CMK (cell line): ENCODE results near the gene MAEA.

Experiments
- DNase-seq: peaks from one replicate; pipeline ENCODE4 v3.0.0-alpha.2; 2010; ENCODE audit warnings: low read depth

Gene MAEA

DNA sequence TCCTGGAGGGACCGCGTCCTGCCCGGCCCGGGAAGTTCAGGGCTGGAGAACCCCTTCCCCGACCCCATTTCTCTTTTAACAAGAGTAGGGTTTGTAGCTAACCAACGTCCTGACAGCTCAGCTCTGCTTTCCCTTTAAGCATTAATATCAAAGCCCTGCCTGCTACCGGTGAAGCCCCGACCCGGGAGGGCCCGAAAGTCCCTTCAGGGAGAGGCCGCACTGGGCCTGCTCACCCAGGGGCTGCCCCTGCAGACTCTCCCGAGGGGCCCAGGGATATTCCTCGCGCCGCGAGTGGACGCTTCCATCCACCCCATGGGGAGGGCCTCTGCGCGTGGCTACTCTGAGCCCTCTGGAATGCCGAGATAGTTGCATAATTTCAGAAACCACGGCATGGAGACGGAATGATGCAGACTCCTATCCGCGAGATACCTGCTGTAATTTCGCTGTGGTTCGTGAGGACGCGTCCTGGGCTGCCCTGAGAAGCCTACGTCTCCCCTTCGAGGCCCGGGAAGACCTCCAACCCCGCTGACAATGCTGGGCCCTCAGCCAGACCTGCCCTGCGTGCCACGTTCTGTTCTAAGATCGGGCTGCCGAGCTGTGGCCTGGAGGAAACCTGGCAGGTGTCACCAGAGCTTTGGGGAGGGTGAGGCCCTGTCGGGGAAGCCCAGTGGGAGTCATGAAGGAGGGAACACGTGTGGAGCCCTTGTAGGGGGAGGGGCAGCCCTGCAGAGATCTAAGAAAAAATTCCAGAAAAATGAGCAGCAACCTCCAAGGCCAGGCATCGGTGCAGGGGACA lies 39.8 kb upstream of the MAEA start:
- DNase-seq = no peak

DNA sequence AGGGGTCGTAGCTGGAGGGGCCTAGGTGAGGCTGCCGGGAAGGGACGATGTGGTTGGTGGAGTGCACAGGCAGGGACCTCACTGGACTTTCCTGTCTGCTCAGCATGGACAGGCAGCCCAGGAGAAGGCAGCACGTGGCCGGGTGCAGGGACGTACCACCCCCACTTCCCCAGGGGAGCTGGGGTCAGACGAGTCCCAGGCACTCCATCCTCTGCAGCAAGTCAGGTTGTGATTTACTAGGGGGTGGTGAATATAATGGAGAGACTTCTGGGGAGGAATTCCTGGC lies 39.2 kb upstream of the MAEA start:
- DNase-seq = no peak

- no peak for DNase-seq
Measured at GRCh38 chr4:1250921-1251772, 38.5 kb upstream of the MAEA start.

DNA sequence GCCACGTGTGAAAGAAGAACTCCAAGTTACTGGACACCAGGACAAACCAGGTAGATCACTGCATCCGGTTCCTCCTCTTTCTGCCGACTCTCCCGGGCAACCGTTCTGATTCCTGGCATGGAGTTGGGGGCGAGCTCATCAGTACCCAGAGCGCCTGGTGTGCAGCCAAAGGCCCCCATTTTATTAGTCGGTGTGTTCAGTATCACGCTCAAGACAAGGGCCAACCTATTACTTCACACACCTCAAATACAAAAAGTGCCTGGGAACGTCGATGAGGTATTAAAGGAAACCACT lies 38.0 kb upstream of the MAEA start:
- no peak for DNase-seq

DNA sequence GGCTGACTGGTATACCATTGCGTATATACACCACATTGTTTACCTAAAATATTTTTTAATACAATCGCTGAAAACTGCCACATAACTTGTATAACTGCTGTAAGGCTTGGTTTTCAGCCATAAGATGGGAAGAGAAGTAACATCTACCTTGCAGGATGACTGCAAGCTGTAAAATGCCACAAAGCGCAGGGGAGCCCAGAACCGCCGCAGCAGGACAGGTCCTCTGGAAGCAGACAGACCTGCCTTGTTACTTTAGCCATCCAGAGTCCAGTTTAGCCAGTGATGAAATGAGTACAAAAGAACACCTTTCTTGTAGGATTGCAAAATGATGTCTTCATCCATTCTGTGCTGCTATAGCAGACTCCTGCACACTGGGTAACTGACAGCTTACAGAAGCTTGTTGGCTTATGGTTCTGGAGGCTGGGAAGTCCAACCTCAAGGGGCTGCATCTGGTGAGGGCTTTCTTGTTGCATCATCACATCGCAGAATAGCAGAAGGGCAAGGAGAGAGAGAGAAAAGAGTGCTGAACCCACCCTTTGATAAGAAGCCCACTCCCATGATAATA lies 36.7 kb upstream of the MAEA start:
- DNase-seq = no peak

DNA sequence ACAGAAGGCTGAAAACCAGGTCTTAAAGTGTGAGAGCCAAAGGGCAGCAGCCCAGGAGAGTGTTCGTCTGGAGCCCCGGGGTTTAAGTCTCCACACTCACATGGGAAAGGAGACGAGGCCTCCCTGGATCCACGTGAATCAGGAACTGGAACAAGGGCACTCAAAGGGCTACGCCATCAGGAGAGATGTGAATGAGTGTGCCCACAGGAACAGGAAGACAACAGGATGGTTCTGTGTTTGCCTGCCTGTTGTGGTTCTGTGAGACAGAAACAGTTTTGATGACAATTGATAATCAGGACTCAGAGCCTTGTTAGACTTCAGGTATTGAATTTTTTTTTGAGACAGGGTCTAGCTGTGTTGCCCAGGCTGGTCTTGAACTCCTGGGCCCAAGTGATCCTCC lies 35.9 kb upstream of the MAEA start:
- no peak for DNase-seq

DNA sequence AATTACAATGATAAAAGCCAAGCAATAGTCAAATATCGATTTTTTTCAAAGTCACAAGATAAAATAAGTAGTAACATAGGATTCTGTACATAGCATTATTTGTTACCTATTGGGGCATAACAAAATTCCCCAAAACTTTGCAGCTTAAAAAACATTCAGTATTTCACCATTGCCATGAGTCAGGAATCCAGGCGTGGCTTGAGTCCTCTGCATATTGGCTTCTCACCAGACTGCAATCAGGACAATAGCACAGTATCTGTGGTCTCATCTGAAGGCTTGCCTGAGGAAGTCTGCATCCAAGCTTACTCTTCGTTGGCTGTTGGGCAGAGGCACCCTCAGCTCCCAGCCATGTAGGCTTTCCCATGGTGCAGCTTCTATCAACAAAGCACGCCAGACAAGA lies 34.5 kb upstream of the MAEA start:
- DNase-seq = no peak

- no peak for DNase-seq
Measured at GRCh38 chr4:1255699-1256098, 34.0 kb upstream of the MAEA start.

DNA sequence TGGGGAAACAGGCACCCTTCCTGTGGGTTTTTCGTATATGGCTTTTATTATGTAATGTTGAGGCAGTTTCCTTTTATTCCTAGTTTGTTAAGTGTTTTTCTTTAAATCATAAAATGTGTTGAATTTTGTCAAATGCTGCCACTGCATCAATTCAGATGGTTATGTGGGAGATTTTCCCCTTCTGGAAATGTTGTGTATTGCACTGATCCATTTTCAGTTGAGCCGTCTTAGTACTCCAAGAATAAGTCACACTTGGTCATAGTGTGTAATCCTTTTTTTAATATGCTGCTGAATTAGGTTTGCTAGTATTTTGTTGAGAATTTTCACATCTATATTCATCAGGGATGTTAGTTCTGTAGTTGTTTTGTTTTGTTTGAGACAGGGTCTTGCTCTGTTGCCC lies 31.2 kb upstream of the MAEA start:
- no peak for DNase-seq

GRCh38 chr4:1259966-1260365 lies 29.7 kb upstream of the MAEA start:
- DNase-seq = no peak

- DNase-seq = no peak
Measured at GRCh38 chr4:1260418-1261106, 29.1 kb upstream of the MAEA start.

- DNase-seq = no peak
Measured at GRCh38 chr4:1261107-1261928, 28.4 kb upstream of the MAEA start.

- DNase-seq = no peak
Measured at GRCh38 chr4:1264942-1265341, 24.7 kb upstream of the MAEA start.

GRCh38 chr4:1265351-1265750 lies 24.3 kb upstream of the MAEA start:
- DNase-seq = no peak

DNA sequence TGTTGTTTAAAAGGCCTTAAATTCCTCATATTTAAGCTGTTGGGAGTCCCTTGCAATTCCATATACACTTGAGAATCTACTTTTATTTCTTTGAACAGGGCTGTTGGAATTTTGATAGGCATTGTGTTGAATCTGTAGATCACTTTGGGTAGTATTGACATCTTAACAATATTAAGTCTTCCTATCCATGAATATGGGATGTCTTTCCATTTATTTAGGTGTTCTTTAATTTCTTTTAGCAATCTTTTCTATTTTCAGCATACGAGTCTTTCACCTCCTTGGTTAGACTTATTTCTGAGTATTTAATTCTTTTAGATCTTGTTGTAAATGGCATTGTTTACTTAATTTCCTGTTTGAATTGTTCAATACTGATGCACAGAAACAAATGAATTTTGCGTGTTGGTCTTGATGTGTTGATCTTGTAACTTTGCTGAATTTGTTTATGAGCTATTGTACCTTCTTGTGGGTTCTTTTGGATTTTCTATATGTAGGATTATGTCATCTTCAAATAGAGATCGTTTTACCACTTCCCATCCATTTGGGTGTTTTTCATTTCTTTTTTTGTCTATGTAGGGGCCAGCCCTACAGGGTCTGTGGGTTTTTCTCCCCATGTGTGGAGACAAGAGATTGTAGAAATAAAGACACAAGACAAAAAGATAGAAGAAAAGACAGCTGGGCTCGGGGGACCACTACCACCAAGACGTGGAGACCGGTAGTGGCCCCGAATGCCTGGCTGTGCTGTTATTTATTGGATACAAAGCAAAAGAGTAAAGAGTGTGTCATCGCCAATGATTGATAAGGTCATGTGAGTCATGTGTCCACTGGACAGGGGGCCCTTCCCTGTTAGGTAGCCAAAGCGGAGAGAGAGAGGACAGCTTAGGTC lies 22.6 kb upstream of the MAEA start:
- no peak for DNase-seq

GRCh38 chr4:1269209-1269608 lies 20.5 kb upstream of the MAEA start:
- DNase-seq = no peak

DNA sequence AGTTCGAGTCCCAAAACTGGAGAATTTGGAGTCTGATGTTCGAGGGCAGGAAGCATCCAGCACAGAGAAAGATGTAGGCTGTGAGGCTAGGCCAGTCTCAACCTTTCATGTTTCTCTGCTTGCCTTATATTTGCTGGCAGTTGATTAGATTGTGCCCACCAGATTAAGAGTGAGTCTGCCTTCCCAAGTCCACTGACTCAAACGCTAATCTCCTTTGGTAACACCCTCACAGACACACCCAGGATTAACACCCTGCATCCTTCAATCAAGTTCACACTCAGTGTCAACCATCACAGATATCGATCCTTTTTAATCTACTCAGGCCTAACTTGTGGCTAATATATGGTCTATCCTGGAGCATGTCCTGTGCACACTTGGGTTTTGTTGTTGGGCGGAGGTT lies 18.0 kb upstream of the MAEA start:
- DNase-seq = no peak

GRCh38 chr4:1274871-1275270 lies 14.8 kb upstream of the MAEA start:
- no peak for DNase-seq

DNA sequence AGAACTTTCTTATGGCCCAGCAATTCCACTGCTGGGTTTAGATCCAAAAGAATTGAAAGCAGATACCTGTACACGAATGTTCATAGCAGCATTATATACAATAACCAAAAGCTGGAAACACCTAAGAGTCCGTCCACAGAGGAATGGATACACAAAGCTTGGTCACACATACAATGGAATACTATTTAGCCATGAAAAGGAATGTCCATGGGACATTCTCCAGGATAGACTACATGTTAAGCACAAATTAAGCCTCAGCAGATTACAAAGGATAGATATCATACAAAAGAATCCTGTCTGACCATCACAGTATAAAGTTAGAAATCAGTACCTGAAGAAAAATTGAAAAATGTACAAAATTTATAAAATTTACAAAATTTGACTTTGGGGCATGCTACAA lies 12.7 kb upstream of the MAEA start:
- no peak for DNase-seq

GRCh38 chr4:1277667-1278665 lies 11.7 kb upstream of the MAEA start:
- DNase-seq = no peak
